OCI-LY1 (cell line): Measurements from ENCODE around the gene RAF1.

ENCODE experiments used
- CTCF ChIP-seq: fragments of 200-600 bp; sonication (generic), shearing (Covaris generic); IDR thresholded peaks from 2 replicates; pipeline ENCODE4 v1.5.1; 2017; ENCODE audit warnings: mild to moderate bottlenecking, antibody characterized with exemption, low read length, moderate library complexity, mixed read lengths
- EZH2 ChIP-seq: fragments of 200-600 bp; sonication (generic), shearing (Covaris generic); IDR thresholded peaks from 2 replicates; pipeline ENCODE4 v1.8.0; 2017; ENCODE audit warnings: borderline replicate concordance, mixed run types, mild to moderate bottlenecking, antibody characterized with exemption, low read length, moderate library complexity, mixed read lengths

DNA sequence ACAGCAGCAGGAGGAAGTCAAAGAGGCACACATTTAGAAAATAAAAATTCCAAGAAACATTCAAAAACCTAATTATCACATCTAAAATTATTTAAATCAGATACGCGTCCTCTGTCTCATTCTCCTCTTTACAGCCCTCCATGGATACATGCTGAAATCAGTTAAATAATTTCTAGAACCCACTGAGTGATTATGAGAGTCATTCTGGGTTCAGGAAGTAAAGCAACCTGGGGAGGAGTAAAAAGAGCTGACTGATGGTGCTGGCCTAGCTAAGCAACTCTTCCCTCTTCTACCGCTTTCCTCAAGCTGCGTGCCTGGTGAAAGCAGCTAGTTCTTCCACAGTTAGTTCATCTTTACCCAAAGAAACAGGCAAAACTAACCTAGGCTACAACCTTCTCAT is 48.7 kb downstream of the RAF1 start:
- TF ChIP-seq CTCF = no peak
- no peak for TF ChIP-seq EZH2
